Astrocyte of the cerebellum (primary cell): ENCODE results near the gene CYTH1.

Experiments
- DNase-seq: peaks from one replicate; pipeline ENCODE4 v3.0.0-alpha.2; 2011; ENCODE audit warnings: low read depth
- H3K4me3 ChIP-seq: 2 replicates; pipeline ENCODE4 v1.5.1; 2011; ENCODE audit warnings: mild to moderate bottlenecking, low read depth, low read length, moderate library complexity
- CTCF ChIP-seq: IDR thresholded peaks from 2 replicates; pipeline ENCODE4 v1.5.1; 2012; ENCODE audit warnings: low read length, low read depth, moderate library complexity, mild to moderate bottlenecking; ENCODE audit errors: missing control alignments
- in situ Hi-C: cut with HindIII; loops from 2 replicates; pipeline ENCODE4 v1.10.0; 2017; ENCODE audit warnings: low sequenced_read_pairs

CYTH1 gene

GRCh38 chr17:78781893-78782304 is at the start of gene CYTH1:
Gene CYTH1 (minus strand): TSS chr17:78782273. CDS start chr17:78782223, 50 bp downstream.
- no peak for DNase-seq
- in situ Hi-C loops: no loop called here
- no peak for TF ChIP-seq CTCF
- H3K4me3 ChIP-seq: peak within 1 kb of the TSS; percentile 71

GRCh38 chr17:78829477-78829876 is 47.4 kb upstream of the CYTH1 start:
- in situ Hi-C loops: loop anchor here (25.0 kb wide), 1 partner anchor 342 kb away; no protein-coding TSS in a partner anchor
- no peak for TF ChIP-seq CTCF
- H3K4me3 ChIP-seq: no peak overlapping the region
- no peak for DNase-seq

- no peak overlapping the region for H3K4me3 ChIP-seq
- peak; percentile 53 for TF ChIP-seq CTCF
- in situ Hi-C loops: loop anchor here (25.0 kb wide), 1 partner anchor 341 kb away; no protein-coding TSS in a partner anchor
- no peak for DNase-seq
Measured at GRCh38 chr17:78828470-78829185, 46.6 kb upstream of the CYTH1 start.

GRCh38 chr17:78826836-78827509 is 44.9 kb upstream of the CYTH1 start:
- in situ Hi-C loops: loop anchor here (25.0 kb wide), 1 partner anchor 340 kb away; no protein-coding TSS in a partner anchor
- H3K4me3 ChIP-seq: no peak overlapping the region
- no peak for DNase-seq
- no peak for TF ChIP-seq CTCF

- no peak for DNase-seq
- H3K4me3 ChIP-seq: no peak overlapping the region
- no peak for TF ChIP-seq CTCF
- in situ Hi-C loops: loop anchor here (25.0 kb wide), 1 partner anchor 339 kb away; no protein-coding TSS in a partner anchor
Measured at GRCh38 chr17:78826421-78826820, 44.3 kb upstream of the CYTH1 start.

GRCh38 chr17:78825696-78826095 is 43.6 kb upstream of the CYTH1 start:
- DNase-seq: no peak
- in situ Hi-C loops: loop anchor here (25.0 kb wide), 1 partner anchor 338 kb away; no protein-coding TSS in a partner anchor
- no peak overlapping the region for H3K4me3 ChIP-seq
- TF ChIP-seq CTCF: no peak
